K562 (cell line): Measurements from ENCODE around the gene AMPD1. TPM values are rescaled to one million over a fixed set of nuclear protein-coding genes. Genes with fewer than 3 reads are reported as not detected.

Experiments
- CREB1 ChIP-seq, 2 experiments: sonication (generic) in 1 of 2; formaldehyde crosslinking in 1 of 2; IDR thresholded peaks; 2 replicates each; pipeline versions ENCODE4 v1.6.1 to v1.8.0; 2012 to 2022; ENCODE audit warnings: inconsistent platforms in 1 of 2, mild to moderate bottlenecking in 1 of 2, missing genetic modification reagents in 1 of 2, moderate library complexity in 1 of 2
- ESRRA ChIP-seq: fragments of 450-650 bp; IDR thresholded peaks from 2 replicates; pipeline ENCODE4 v1.6.1; 2014; ENCODE audit warnings: low read depth, mild to moderate bottlenecking, moderate library complexity, borderline replicate concordance
- GTF2A2 ChIP-seq: IDR thresholded peaks from 2 replicates; pipeline ENCODE4 v1.6.1; 2016; ENCODE audit warnings: mild to moderate bottlenecking, missing genetic modification characterization, missing compliant biosample characterization
- HOXB6 ChIP-seq: fragments of 250-450 bp; sonication (Bioruptor Pico); IDR thresholded peaks from 2 replicates; pipeline ENCODE4 v1.5.1; 2022; ENCODE audit warnings: mild to moderate bottlenecking, borderline replicate concordance
- MAFF ChIP-seq: IDR thresholded peaks from 2 replicates; pipeline ENCODE4 v1.6.1; 2012; ENCODE audit warnings: low read length, improper control_type of control experiment
- NUFIP1 ChIP-seq: fragments of 450-650 bp; IDR thresholded peaks from 2 replicates; pipeline ENCODE4 v1.6.1; 2018; ENCODE audit not compliant: partially characterized antibody
- PHB ChIP-seq: fragments of 250-450 bp; sonication (Bioruptor Pico); IDR thresholded peaks from 2 replicates; pipeline ENCODE4 v1.5.0; 2021
- POU5F1 ChIP-seq: fragments of 150-350 bp; IDR thresholded peaks from 2 replicates; pipeline ENCODE4 v1.6.1; 2014; ENCODE audit warnings: borderline replicate concordance, low read length, low read depth, mild to moderate bottlenecking; ENCODE audit not compliant: partially characterized antibody
- RUNX1 ChIP-seq: sonication (generic); IDR thresholded peaks from 2 replicates; pipeline ENCODE4 v1.6.1; 2016; ENCODE audit warnings: antibody characterized with exemption, low read depth
- SETDB1 ChIP-seq: IDR thresholded peaks from one replicate; pipeline ENCODE4 v1.6.1; 2012; ENCODE audit warnings: low read length, control low read depth, inconsistent platforms
- SMC3 ChIP-seq: conservative IDR thresholded peaks from 2 replicates; pipeline ENCODE4 v1.6.1; 2011; ENCODE audit warnings: low read depth, low read length, improper control_type of control experiment; ENCODE audit not compliant: insufficient read depth
- SP2 ChIP-seq: IDR thresholded peaks from 2 replicates; pipeline ENCODE4 v1.6.1; 2011; ENCODE audit warnings: mild to moderate bottlenecking, low read depth, low read length, moderate library complexity; ENCODE audit not compliant: poor library complexity, severe bottlenecking; ENCODE audit errors: extremely low read depth
- TEAD1 ChIP-seq, 2 experiments: fragments of 450-650 bp in 1 of 2; sonication (generic) in 1 of 2; formaldehyde crosslinking; IDR thresholded peaks; 2 replicates each; pipeline versions ENCODE4 v1.4.0 to v1.8.0; 2020 to 2022; ENCODE audit warnings: mild to moderate bottlenecking in 2 of 2, missing genetic modification reagents in 1 of 2
- ZNF23 ChIP-seq: fragments of 250-450 bp; sonication (Bioruptor Pico); IDR thresholded peaks from 2 replicates; pipeline ENCODE4 v1.4.0; 2020; ENCODE audit warnings: mild to moderate bottlenecking
- ZNF263 ChIP-seq: sonication (generic); formaldehyde crosslinking; IDR thresholded peaks from 2 replicates; pipeline ENCODE4 v1.8.0; 2022; ENCODE audit warnings: mild to moderate bottlenecking, missing genetic modification reagents, borderline replicate concordance
- ZZZ3 ChIP-seq: fragments of 450-650 bp; IDR thresholded peaks from 2 replicates; pipeline ENCODE4 v1.6.1; 2016; ENCODE audit warnings: antibody characterized with exemption, mild to moderate bottlenecking, moderate library complexity
- polyA plus RNA-seq, 8 experiments: library from polyadenylated mRNA; depleted of rRNA in 4 of 8; stranded (reverse) in 5 of 8; unstranded in 3 of 8; fragments of >200 nt; fragmentation: Nextera tagmentation in 2 of 8; fragmentation: Illumina TruSeq in 1 of 8; extraction: Ambion mirVana in 2 of 8; extraction: Trizol in 1 of 8; gene quantifications; 2 replicates each; pipeline versions ENCODE4 v1.2.1 to v1.2.3, GENCODE V29; 2011 to 2014; ENCODE audit warnings: inconsistent platforms in 1 of 8, missing spikeins in 1 of 8
- total RNA-seq, 7 experiments: library from RNA; depleted of rRNA in 6 of 7; stranded (reverse); fragments of >200 nt in 6 of 7; fragmentation: Illumina TruSeq in 2 of 7; extraction: Trizol in 2 of 7; gene quantifications; 2 replicates each; pipeline versions ENCODE4 v1.2.1 to v1.2.3, GENCODE V29; 2011 to 2021; ENCODE audit warnings: low replicate concordance in 1 of 7
- TF ChIP-seq, protein P1 (sequence below): fragments of 250-450 bp; sonication (Bioruptor Pico); IDR thresholded peaks from 2 replicates; pipeline ENCODE4 v1.4.0; 2020; ENCODE audit warnings: borderline replicate concordance
- TF ChIP-seq, protein P2 (sequence below): fragments of 250-450 bp; sonication (Bioruptor Pico); IDR thresholded peaks from 2 replicates; pipeline ENCODE4 v1.5.0; 2020; ENCODE audit warnings: mild to moderate bottlenecking
- TF ChIP-seq, protein P3 (sequence below): IDR thresholded peaks from 2 replicates; pipeline ENCODE4 v1.6.1; 2011; ENCODE audit warnings: borderline replicate concordance, low read depth, mild to moderate bottlenecking, moderate library complexity, low read length; ENCODE audit not compliant: insufficient read depth, poor library complexity, severe bottlenecking

Gene AMPD1
- total and polyA plus RNA-seq, 9 of the 15 experiments (the other 6 are each of a cell fraction or from before 2014, with no cell fraction given) = 0.04 to 0.17 TPM; not detected in 7

DNA sequence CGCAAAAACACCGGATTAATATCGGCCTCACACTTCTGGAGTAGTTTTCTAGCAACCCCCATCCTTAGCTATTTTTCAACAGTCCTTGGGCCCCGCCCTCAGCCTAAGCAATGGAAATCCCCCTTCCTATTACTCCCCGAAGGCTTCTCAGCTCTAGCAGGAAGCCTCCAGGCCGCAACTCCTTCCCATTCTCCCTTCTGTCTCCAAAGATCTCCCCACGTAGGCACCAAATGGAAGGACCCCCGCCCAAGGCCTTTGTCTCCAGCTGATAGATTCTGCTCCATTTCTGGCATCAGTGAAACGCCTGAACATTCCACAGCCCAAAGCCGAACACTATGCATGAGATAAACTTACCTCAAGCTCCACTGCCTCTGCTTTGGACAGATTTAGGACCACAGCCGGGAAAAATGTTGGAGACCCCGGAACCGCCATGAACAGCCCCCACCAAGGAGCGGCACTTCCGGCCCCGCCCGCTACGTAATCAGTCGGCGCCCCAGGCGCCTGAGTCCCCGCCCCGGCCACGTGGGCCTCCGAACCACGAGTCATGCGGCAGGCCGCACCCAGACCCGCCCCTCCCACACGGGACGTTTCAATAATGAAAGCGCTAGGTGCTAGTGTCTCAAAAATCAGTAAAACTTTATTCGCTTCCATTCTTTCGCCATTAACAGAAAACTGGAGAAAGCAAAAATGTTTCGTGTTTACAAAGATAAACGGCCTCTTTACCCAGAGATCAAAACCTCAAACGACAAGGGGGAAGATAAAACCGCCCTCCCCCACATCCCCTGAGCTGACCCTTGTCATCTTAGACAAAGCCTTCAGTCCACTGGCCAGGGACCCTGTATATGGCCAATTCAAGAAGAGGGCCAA, 21.2 kb upstream of the AMPD1 start, which contains the start of gene NRAS (continued):
- TF ChIP-seq GTF2A2 (tag) (no peak), ZNF23 (0 out of 2 replicates have a peak, but pooled peaks have one; percentile 33), MAFF (no peak), POU5F1 (peak; percentile 64), PHB (CRISPR knock-in tag) (no peak), ESRRA (peak; percentile 58; the same call in 1 of the 2 replicates), RUNX1 (no peak), SETDB1 (no peak), NUFIP1 (no peak), SP2 (no peak), HOXB6 (CRISPR knock-in tag) (no peak), ZNF263 (CRISPR knock-in tag) (peak; percentile 41; the same call in 1 of the 2 replicates), TEAD1 (CRISPR knock-in tag; IDR thresholded peaks at IDR 0.05) (no peak), SMC3 (no peak), ZZZ3 (no peak; the same call in 1 of the 2 replicates), CREB1 (IDR thresholded peaks at IDR 0.05) (peak; percentile 95), CREB1 (CRISPR knock-in tag; IDR thresholded peaks at IDR 0.05) (peak; percentile 97)
- TF ChIP-seq, protein P1, sequence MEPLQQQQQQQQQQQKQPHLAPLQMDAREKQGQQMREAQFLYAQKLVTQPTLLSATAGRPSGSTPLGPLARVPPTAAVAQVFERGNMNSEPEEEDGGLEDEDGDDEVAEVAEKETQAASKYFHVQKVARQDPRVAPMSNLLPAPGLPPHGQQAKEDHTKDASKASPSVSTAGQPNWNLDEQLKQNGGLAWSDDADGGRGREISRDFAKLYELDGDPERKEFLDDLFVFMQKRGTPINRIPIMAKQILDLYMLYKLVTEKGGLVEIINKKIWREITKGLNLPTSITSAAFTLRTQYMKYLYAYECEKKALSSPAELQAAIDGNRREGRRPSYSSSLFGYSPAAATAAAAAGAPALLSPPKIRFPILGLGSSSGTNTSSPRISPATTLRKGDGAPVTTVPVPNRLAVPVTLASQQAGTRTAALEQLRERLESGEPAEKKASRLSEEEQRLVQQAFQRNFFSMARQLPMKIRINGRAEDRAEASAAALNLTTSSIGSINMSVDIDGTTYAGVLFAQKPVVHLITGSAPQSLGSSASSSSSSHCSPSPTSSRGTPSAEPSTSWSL (CRISPR knock-in tag) = no peak
- TF ChIP-seq, protein P2, sequence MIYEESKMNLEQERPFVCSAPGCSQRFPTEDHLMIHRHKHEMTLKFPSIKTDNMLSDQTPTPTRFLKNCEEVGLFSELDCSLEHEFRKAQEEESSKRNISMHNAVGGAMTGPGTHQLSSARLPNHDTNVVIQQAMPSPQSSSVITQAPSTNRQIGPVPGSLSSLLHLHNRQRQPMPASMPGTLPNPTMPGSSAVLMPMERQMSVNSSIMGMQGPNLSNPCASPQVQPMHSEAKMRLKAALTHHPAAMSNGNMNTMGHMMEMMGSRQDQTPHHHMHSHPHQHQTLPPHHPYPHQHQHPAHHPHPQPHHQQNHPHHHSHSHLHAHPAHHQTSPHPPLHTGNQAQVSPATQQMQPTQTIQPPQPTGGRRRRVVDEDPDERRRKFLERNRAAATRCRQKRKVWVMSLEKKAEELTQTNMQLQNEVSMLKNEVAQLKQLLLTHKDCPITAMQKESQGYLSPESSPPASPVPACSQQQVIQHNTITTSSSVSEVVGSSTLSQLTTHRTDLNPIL (CRISPR knock-in tag) = no peak; the same call in 1 of the 2 replicates
- TF ChIP-seq, protein P3, sequence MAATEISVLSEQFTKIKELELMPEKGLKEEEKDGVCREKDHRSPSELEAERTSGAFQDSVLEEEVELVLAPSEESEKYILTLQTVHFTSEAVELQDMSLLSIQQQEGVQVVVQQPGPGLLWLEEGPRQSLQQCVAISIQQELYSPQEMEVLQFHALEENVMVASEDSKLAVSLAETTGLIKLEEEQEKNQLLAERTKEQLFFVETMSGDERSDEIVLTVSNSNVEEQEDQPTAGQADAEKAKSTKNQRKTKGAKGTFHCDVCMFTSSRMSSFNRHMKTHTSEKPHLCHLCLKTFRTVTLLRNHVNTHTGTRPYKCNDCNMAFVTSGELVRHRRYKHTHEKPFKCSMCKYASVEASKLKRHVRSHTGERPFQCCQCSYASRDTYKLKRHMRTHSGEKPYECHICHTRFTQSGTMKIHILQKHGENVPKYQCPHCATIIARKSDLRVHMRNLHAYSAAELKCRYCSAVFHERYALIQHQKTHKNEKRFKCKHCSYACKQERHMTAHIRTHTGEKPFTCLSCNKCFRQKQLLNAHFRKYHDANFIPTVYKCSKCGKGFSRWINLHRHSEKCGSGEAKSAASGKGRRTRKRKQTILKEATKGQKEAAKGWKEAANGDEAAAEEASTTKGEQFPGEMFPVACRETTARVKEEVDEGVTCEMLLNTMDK = no peak
